Activated naive CD4-positive, alpha-beta T cell (primary cell): ENCODE measurements around the gene GNA15.
"Not testable (repeated sequence)": the region's sequence is repeated elsewhere in the genome, so short reads cannot be mapped to it uniquely, and the experiment has no call there.

ENCODE experiments used
- DNase-seq, 4 experiments: peaks; one replicate each; lab custom pipeline; 2025; lab: John Stamatoyannopoulos, UW

Gene GNA15

GRCh38 chr19:3190921-3191805, 55.3 kb downstream of the GNA15 start:
- DNase-seq: no peak

DNA sequence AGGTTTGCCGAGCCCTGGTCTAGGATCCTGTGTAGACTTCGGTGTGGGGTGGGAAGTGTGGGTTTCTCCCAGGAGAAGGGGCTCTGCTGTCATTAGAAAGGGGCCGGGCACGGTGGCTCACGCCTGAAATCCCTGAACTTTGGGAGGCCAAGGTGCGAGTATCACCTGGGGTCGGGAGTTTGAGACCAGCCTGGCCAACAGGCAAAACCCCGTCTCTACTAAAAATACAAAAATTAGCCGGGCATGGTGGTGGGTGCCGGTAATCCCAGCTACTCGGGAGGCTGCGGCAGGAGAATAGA, 55.9 kb downstream of the GNA15 start:
- not testable (repeated sequence) for DNase-seq

- DNase-seq: no peak
Observed at GRCh38 chr19:3192228-3192635, 56.4 kb downstream of the GNA15 start.

DNA sequence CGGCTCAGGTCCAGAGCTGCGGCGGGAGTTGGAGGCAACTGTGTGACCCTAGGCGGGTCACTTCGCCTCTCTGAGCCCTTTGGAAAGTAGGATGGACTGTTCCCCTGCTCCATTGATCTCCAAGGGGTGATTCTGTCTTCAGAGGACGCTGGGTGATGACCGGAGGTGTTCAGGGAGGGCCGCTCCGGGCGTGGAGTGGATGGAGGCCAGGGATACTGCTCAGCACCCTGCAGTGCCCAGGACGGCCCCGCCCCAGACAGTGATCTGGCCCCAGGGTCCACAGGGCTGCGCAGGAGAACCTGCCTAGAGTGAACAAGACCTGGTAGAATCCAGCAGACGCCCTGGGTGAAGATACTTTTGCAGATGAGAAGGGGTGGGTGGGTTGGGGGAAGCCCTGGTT, 56.9 kb downstream of the GNA15 start:
- DNase-seq: no peak

DNA sequence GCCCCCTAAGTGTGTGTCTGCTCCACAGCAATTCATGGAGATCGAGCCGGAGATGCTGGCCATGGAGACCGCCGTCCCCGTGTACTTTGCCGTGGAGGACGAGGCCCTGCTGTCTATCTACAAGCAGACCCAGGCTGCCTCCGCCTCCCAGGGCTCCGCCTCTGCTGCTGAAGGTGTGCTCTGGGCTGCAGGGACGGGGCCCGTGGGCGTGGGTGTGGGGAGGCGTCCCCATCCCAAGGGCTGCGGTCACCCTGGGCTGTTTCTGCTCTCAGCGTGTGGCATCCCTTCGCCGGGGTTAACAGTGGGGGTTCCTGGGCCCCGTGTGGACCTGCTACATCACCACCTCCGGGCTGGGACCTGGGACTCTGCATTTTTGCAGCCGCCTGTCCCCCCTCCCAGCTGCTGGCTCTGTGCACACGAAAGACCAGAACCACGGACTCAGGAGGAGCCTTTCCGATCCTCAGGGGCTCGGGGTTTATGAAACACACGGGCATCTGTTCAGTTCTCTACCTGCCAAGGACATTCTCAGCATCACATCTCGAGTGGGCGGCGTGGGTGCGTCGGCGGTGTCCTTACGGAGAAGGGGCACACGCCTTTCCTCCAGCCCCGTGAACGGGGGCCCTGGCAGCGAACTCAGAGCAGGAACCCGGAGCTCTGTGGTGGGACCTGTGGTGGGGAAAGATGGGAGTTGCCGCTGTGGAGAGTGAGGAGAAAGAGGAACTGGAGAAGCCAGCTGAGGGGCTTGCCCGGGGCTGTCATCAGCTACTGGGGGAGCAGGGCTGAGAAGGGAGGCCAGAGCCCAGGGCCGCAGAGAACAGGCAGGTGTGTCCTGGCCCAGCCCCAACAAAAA, 57.6 kb downstream of the GNA15 start:
- no peak for DNase-seq

- no peak for DNase-seq
Observed at GRCh38 chr19:3194106-3195087, 58.6 kb downstream of the GNA15 start.

DNA sequence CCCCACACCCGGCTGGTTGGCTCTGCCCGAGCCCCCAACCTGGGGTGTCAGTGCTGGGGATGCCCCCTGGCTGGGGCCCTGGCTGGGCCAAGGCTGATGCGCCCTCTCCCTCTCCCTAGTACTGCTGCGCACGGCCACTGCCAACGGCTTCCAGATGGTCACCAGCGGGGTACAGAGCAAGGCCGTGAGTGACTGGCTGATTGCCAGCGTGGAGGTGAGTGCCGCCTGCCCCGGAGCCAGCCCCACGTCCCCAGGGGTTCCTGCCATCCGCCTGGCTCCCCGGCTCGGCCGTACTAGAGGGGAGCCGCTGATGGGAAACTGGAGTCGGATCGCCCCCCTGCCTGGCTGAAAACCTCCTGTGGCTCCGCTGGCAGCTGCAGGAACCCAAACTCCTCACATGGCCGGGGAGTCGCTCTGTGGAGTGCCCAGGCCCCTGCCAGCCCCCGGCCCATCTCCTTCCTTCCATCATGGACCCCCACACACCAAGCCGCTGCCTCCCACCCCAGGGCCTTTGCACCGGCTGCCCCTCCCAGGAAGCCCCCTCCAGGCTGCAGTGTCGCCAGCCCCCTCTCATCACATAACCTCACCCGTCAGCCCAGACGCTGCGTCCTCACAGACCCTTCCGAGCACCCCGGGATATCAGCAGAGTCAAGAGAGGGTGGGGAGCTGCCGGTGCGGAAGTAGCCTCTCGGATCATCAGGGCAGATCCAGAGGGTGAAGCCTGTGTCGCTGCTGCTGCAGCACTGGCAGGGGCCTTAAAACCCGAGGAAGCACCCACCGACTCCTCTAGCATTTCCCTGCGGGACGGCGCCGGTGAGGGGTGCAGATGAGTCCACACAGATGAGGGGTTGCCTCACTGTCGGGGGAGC, 60.5 kb downstream of the GNA15 start:
- DNase-seq: no peak

DNA sequence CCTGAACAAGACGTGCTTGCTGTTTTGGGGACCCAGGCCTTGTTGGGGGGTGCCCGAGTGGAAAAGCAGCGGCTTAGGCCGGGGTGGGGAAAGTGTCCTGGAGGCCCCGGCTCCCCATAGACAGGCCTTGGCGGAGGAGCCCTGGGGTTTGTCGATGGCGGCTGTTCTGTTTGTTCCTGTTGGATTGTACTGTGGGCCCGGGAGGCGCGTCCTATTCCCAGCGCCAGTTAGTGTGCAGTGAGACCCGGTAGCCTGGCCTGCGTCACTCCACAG, 61.0 kb downstream of the GNA15 start:
- DNase-seq: no peak

- no peak for DNase-seq
Observed at GRCh38 chr19:3198901-3199700, 63.3 kb downstream of the GNA15 start.

- DNase-seq: no peak
Observed at GRCh38 chr19:3201072-3201700, 65.4 kb downstream of the GNA15 start.

DNA sequence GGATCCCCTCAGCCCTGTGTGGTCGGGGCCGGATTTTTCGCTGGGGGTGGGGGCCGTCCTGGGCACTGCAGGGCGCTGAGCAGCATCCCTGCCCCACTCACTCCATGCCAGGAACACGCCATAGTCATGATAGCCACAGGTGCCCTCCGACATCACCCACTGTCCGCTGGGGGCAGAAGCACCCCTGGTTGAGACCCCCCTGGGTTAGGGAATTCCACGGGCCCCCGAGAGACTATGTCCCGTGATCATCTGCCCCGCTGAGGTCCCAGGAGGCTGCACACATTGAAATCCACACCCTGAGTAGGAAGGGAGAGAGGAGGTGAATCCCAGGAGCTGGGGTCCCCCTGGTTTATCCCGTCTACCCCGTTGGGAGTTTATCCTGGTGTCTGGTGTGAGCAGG, 66.1 kb downstream of the GNA15 start:
- DNase-seq: no peak

DNA sequence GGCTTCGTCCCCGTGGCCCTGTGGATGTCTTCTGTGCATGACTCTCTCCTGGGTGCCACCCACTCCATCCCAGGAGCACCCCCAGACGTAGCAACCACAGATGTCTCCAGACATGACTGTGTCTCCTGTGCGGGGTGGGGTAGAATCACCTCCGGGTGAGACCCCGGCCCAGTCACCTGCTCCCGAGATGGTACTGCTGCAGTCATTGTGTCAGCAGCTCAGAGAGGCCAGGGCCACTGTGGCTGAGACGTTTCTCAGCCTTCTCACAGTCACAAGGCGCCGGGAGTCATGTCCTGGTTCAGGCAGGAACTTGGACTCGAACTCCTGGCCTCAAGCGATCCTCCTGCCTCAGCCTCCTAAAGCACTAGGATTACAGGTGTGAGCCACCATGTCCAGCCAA, 66.5 kb downstream of the GNA15 start:
- no peak for DNase-seq

GRCh38 chr19:3202895-3203294, 67.1 kb downstream of the GNA15 start:
- DNase-seq: not testable (repeated sequence)

DNA sequence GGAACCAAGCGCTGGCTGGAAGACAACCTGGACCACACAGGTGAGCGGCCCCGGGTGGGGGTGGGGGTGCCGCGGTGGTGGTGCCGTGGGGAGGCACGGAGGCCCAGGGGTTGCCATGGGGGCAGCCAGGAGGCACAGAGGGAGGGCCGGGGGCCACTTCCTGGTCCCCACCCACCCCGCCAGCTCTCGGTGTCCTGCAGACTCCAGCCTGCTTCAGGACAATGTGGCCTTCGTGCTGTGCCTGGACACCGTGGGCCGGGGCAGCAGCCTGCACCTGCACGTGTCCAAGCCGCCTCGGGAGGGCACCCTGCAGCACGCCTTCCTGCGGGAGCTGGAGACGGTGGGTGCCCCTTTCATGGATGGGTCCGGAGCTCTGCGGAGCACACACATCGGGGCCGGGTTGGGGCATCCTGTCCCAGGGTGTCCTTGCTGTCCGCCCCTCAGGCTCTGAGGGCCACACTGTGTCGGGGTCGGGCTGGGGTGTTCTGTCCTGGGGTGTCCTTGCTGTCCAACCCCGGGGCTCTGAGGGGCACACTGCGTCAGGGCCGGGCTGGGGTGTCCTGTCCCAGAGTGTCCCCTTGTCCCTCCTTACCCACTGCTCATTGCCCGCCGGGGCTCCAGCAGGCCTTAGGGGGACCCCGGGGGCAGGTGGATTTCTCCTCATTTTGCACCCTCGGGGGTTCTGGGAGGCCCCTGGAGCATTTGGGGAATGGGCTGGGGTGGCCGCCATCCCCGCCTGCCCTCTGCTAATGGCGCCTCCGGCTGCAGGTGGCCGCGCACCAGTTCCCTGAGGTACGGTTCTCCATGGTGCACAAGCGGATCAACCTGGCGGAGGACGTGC, 68.2 kb downstream of the GNA15 start:
- no peak for DNase-seq

DNA sequence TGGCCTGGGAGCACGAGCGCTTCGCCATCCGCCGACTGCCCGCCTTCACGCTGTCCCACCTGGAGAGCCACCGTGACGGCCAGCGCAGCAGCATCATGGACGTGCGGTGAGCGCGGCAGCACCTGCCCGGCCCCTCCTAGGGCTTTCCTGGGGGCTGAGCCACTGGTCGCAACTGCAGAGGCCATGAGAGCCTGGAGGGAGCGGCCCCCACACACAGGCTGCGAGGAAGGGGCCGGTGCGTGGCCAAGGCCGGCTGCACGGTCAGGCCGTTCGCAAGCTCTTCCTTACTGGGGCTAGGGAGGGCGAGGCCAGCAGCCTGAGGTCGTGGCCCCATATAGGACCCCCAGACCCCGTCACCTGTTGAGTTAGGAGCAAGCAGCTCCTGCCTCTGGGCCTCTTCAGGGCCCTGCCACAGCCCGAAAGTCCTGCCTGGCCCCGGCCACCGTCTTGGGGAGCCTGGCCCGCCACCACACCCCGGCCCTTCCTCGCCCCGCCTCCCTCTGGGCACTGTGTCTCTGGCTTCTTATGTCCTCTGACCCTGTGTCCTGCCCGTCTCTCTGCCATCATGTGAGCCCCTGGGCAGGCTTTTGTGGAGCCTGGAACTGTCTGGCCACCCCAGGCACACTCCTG, 68.9 kb downstream of the GNA15 start:
- DNase-seq: no peak

DNA sequence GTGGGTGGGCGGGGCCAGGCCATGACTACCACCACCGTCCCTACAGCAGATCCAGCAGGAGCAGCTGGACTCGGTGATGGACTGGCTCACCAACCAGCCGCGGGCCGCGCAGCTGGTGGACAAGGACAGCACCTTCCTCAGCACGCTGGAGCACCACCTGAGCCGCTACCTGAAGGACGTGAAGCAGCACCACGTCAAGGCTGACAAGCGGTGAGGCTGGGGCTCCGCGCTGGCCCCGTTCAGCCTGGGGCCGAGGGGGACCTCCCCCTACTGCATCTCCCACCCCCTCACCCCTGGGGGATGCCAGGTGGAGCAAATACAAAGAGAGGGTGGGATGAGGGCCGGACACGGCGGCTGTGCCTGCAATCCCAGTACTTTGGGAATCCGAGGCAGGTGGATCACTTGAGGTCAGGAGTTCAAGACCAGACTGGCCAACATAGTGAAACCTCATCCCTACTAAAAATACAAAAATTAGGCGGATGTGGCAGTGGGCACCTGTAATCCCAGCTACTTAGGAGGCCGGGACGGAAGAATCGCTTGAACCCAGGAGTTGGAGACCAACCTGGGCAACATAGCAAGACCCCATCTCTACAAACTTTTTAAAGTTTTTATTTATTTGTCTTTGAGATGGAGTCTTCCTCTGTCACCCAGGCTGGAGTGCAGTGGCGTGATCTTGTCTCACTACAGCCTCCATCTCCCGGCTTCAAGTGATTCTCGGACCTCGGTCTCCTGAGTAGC, 70.6 kb downstream of the GNA15 start:
- DNase-seq: no peak

DNA sequence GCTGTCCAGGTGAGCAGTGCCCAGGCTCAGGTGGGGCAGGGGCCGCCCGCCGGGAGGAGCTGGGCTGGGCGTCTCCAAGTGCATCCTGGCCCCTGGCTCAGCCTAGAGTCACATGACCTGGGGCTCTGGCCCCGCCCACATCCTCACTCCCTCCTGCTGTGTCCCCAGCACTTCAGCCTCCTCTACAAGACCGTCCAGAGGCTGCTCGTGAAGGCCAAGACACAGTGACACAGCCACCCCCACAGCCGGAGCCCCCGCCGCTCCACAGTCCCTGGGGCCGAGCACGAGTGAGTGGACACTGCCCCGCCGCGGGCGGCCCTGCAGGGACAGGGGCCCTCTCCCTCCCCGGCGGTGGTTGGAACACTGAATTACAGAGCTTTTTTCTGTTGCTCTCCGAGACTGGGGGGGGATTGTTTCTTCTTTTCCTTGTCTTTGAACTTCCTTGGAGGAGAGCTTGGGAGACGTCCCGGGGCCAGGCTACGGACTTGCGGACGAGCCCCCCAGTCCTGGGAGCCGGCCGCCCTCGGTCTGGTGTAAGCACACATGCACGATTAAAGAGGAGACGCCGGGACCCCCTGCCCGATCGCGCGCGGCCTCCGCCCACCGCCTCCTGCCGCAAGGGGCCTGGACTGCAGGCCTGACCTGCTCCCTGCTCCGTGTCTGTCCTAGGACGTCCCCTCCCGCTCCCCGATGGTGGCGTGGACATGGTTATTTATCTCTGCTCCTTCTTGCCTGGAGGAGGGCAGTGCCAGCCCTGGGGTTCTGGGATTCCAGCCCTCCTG, 71.8 kb downstream of the GNA15 start:
- DNase-seq: no peak
